SJSA1 (cell line): ENCODE data around the gene LSM8. TPM values are rescaled to one million over a fixed set of nuclear protein-coding genes. Genes with fewer than 3 reads are reported as not detected.
A peak's percentile ranks its signal among the peaks of the same experiment; 100 is the strongest.

ENCODE experiments used
- DNase-seq, 2 experiments: peaks; one replicate each; pipeline ENCODE4 v3.0.0-alpha.2; 2015 to 2020; ENCODE audit warnings: low spot score in 2 of 2, low read depth in 1 of 2
- H3K27ac ChIP-seq: fragments of 250-450 bp; sonication (Bioruptor Pico); 2 replicates; pipeline ENCODE4 v1.5.1; 2020; ENCODE audit warnings: mild to moderate bottlenecking, moderate library complexity
- H3K27me3 ChIP-seq: fragments of 250-450 bp; sonication (Bioruptor Pico); replicated peaks from 2 replicates; pipeline ENCODE4 v1.5.1; 2020; ENCODE audit warnings: mild to moderate bottlenecking, moderate library complexity
- H3K36me3 ChIP-seq: fragments of 250-450 bp; sonication (Bioruptor Pico); 2 replicates; pipeline ENCODE4 v1.5.1; 2020; ENCODE audit warnings: mild to moderate bottlenecking
- H3K4me1 ChIP-seq: fragments of 250-450 bp; sonication (Bioruptor Pico); replicated peaks from 2 replicates; pipeline ENCODE4 v1.6.1; 2021; ENCODE audit warnings: mild to moderate bottlenecking
- H3K4me3 ChIP-seq: fragments of 250-450 bp; sonication (Bioruptor Pico); 2 replicates; pipeline ENCODE4 v1.5.1; 2020; ENCODE audit warnings: mild to moderate bottlenecking
- H3K9me3 ChIP-seq: fragments of 250-450 bp; sonication (Bioruptor Pico); replicated peaks from 2 replicates; pipeline ENCODE4 v1.5.1; 2020; ENCODE audit warnings: mild to moderate bottlenecking
- total RNA-seq: library from RNA; depleted of rRNA; stranded (reverse); fragments of >200 nt; shearing (Covaris generic); gene quantifications from 2 replicates; pipeline ENCODE4 v1.2.3, GENCODE V29; 2014

The LSM8 gene
- total RNA-seq, 1 experiment from 2014 or later, result 144 TPM

DNA sequence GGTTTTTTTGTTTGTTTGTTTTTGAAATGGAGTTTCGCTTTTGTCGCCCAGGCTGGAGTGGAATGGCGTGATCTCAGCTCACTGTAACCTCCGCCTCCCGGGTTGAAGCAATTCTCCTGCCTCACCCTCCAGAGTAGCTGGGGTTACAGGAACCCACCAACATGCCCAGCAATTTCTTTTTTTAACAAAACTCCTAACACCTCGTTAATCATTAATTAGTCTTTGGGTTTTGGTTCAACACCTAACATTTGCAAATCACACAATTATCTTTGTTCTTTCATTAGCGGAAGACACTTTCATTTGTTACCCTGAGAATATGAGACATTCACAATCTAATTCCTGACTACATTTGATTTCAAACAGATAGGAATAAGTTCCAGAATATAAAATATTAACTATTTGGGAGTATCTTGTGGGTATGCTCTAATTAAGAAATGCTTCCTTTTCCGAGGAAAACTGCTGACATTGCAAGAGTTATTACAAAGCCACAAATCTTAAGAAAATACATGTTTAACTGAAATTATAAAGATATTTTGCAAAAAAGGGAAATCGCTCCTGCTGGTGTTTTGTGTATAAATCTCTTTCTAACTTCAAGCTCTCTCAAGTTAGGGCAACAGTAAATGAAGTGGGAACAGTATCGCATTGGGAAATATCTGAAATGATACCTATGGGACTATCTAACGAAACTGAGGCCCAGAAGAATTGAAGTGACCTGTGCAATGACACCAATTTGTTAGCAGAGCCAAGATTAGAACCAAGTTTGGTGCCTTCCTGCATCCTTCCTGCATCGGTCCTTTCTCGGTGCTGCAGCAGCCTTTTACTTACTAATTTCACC is 1.2 kb upstream of the LSM8 start:
- Histone ChIP-seq H3K36me3 (peaks cover 28% of the 10 kb centered on the region), H3K4me1 (peaks cover 4% of the 10 kb centered on the region; the same call in 1 of the 2 replicates), H3K27me3 (no peaks in the 10 kb centered on the region), H3K27ac (peak overlapping the region; percentile 90), H3K4me3 (peak overlapping the region; percentile 78), H3K9me3 (no peaks in the 10 kb centered on the region)
- DNase-seq, result no peak

DNA sequence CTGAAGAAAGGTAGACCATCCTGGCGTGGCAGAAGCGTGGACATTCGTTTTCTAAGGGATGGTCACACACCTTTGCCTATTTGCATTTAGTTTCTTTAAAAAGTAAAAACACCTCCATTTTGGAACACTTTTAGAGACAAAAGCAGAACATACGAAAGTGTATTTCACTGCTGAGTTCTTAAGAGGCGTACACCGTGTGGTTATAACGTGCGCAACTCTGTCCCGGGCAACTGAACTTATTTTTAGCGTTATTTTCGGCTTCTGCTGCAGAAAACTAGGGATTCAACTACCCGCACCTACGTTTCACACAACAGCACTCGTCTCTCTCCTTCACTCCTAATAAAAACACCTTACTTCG is 557 bp upstream of the LSM8 start:
- Histone ChIP-seq H3K9me3 (no peaks in the 10 kb centered on the region), H3K27me3 (no peaks in the 10 kb centered on the region)
- DNase-seq, result no peak

DNA sequence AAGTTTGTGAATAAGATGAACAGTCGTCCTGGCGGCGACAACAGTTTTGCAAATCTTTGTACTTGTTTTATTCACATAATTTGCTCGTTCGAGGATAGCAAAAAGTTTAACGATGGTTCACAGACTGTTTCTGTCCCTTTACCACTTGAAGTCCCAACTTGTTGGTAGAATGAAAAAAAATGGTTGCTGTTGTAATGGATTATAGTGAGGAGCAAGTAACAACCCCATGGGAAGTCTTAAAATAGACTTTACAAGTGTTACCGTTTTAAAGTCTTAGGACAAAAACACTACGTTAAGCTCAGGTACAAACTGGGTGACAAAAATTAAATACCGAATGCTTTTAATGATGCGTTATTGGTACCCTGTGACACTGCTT is 589 bp downstream of the LSM8 start:
- H3K9me3 ChIP-seq, result no peaks in the 10 kb centered on the region
- no peak for DNase-seq
- peak overlapping the region; percentile 78 for H3K4me3 ChIP-seq
- H3K27me3 ChIP-seq, result no peaks in the 10 kb centered on the region
- H3K4me1 ChIP-seq, result peaks cover 4% of the 10 kb centered on the region; the same call in 1 of the 2 replicates
- H3K27ac ChIP-seq, result peak overlapping the region; percentile 90
- peaks cover 46% of the 10 kb centered on the region for H3K36me3 ChIP-seq

More for the DNA sequence above, 557 bp upstream of the LSM8 start:
- Histone ChIP-seq H3K4me1 (peaks cover 4% of the 10 kb centered on the region; the same call in 1 of the 2 replicates), H3K36me3 (peaks cover 34% of the 10 kb centered on the region), H3K27ac (peak overlapping the region; percentile 90), H3K4me3 (peak overlapping the region; percentile 78)

DNA sequence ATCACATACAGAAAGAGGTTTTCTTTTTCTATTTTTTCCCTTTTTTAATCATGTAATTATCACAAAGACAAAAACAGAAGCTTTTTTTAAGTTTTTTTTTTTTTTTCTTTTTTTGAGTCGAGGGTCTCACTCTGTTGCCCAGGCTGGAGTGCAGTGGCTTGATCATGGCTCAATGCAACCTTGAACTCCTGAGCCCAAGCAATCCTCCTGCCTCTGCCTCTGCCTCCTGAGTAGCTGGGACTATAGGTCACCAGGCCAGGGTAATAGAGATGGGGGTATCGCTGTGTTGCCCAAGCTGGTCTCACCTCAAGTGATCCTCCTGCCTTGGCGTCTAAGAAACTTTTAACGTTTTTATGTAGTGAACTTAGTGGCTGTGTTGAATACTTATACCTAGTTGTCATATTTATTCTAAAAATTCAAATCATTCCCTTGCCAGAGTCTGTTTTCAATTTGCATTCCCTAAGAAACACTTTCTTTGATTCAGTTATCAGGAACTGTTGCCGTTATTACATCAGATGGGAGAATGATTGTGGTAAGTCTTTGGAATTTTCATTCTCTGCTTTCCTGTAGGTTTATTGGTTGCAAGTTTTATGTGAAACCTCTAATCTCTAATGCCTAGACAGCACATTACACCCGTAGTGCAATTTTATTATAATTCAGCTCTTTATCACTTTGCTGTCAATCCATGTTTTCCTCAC is 1.3 kb downstream of the LSM8 start:
- Histone ChIP-seq H3K4me1 (peaks cover 4% of the 10 kb centered on the region; the same call in 1 of the 2 replicates), H3K27me3 (no peaks in the 10 kb centered on the region), H3K4me3 (peak overlapping the region; percentile 78), H3K27ac (peak overlapping the region; percentile 90), H3K9me3 (no peaks in the 10 kb centered on the region), H3K36me3 (peaks cover 53% of the 10 kb centered on the region)
- DNase-seq, result peak in 1 of 2 experiments; percentile 56

DNA sequence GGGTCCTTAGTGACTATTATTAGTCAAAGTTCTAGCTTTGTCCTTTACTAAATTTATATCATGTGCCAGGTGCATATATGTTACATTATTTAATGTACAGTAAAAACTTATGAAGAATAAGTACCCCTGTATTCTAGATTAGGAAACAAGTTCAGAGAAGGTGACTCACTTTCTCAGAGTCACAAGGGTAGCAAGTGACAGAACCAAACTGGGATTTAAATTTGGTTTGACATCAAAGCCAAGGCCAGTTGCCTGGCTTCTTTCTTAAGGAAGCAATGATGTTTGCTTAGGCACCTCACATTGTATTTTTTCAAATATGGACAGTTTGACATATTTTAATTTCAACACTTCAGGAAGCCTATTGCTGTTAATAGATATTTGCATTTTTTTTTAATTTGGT is 2.5 kb downstream of the LSM8 start:
- Histone ChIP-seq H3K36me3 (peaks cover 60% of the 10 kb centered on the region), H3K27ac (no peak overlapping the region), H3K9me3 (no peaks in the 10 kb centered on the region), H3K4me3 (no peak overlapping the region), H3K27me3 (no peaks in the 10 kb centered on the region), H3K4me1 (peaks cover 4% of the 10 kb centered on the region; the same call in 1 of the 2 replicates)
- no peak for DNase-seq

DNA sequence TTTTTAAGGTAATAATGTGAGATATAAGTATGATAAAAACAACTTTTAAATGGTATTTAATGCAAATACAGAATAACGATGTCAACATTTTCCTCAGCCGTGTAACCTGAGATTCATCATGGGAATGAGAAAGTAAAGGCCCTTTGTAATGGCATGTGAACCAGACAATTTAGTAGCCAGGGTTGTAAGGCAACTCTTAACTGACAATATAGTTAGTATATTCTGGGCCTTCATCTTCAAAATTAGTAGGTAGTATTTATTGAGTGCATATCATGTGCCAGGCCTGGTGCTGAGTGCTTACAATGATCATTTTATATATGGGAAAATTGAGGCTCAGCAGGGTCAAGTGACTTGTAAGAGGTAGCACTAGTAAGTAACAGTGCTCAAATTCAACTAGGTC is 10.6 kb downstream of the LSM8 start:
- no peaks in the 10 kb centered on the region for H3K4me1 ChIP-seq
- no peaks in the 10 kb centered on the region for H3K9me3 ChIP-seq
- no peak overlapping the region for H3K27ac ChIP-seq

DNA sequence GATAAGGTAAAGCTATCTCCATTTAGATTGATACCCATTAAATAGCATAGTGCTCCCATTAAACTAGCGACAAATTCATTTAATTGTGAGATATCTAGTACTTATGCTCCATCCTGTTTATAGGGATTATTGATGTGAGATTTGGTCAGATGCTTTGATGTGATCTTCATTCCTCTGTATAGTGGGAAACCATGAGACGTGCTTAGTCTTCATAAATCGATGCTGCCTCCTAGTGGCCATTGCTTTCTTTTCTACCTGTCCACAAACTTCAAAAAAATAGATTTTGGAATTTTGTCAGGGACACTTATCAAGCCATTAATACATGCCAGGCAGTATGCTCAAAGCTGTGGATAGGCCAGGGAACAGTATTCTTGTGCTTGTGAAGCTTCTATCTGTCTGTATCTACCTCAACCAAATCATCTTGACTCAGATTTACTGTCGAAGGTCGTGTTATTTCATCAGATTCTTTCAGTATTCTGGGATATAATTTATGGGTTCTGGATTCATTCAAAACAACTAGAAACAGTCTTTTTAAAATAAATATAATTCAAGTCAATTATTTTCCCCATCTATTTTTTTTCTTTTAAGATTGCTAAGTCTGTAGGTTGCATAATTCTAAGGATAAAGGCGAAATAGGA is 12.0 kb downstream of the LSM8 start:
- Histone ChIP-seq H3K4me3 (no peak overlapping the region), H3K9me3 (no peaks in the 10 kb centered on the region), H3K36me3 (peaks cover 23% of the 10 kb centered on the region), H3K4me1 (no peaks in the 10 kb centered on the region), H3K27me3 (no peaks in the 10 kb centered on the region), H3K27ac (no peak overlapping the region)
- peak; percentile 37 to 64 for DNase-seq

More for the DNA sequence above, 10.6 kb downstream of the LSM8 start:
- no peak for DNase-seq
- Histone ChIP-seq H3K27me3 (no peaks in the 10 kb centered on the region), H3K4me3 (no peak overlapping the region), H3K36me3 (peaks cover 32% of the 10 kb centered on the region)

DNA sequence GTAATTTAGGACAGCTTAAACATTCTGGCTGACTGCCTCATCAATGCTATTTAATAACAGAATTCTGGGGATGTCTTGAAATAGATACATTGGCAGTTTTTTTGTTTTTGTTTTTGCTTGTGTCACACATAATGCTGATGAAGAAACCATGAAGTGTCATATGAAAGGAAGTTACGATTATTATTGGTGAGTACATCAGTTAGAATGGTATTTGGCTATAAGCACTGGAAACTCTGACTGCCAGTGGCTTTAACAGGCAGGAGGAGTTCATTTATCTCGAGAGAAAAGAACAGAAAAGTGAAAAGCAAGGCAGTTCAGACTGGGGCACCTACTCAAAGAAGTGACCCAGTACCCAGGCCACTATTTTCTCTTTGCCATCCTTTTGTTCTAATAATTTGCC is 18.1 kb downstream of the LSM8 start:
- Histone ChIP-seq H3K27me3 (no peaks in the 10 kb centered on the region), H3K36me3 (no peaks in the 10 kb centered on the region), H3K27ac (no peak overlapping the region), H3K4me1 (no peaks in the 10 kb centered on the region), H3K4me3 (no peak overlapping the region), H3K9me3 (no peaks in the 10 kb centered on the region)
- DNase-seq, result no peak

DNA sequence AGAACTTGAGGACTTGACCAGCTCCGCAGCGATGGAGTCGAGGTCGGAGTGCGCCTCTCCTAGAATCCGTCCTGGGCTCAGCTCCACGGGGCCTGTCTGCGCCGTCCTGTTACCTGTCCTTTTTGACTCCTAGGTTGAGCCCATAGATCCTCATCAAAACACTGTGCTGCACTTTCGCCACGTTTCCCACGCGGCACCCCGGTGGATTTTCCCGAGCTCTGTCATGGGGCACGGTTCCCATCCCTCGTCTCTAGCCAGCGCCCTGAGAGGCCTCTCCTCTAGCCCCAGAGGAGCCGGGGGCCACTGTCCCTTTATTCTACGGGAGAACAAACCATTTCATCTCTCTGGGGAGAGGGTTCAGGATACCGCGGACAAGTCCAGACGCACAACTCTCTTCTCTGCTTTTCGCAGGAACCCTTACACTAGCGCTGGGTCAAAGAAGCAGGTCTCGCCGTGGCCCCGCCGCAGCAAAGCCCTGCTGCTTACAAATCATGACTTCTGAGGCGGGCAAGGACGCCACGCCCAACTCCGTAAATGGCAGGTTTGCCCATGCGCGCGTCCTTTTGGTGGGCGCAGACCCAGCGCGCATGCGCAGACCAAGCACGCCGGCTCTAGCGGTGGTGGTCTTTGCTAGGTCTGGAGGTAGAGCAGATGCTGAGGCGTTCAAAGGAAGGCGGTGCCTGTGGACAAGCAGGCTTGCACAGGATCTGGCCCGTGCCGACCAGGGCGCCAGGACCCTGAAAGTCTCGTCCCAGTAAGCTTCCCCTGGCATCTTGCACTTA is 30.3 kb downstream of the LSM8 start:
- H3K27ac ChIP-seq, result no peak overlapping the region

DNA sequence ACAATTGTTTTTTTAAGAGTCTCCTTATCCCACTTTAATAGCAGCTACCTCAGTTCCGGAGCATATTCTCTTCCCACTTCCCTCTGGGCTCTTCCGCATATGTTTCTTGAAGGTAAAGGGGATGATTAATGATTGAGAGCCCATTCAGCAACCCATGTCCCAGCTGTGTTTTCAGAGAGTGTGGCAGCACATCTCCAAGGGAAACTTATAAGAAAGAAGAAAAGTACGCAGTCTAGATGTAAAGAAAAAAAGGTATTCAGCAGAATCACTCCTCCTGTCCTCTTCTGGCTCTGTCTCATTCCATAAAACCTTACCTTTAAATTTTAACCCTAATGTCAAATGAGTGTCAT is 30.8 kb downstream of the LSM8 start:
- no peak for DNase-seq
- H3K4me3 ChIP-seq, result peak overlapping the region; percentile 38
- no peaks in the 10 kb centered on the region for H3K36me3 ChIP-seq
- no peak overlapping the region for H3K27ac ChIP-seq
- H3K9me3 ChIP-seq, result no peaks in the 10 kb centered on the region
- peaks cover 3% of the 10 kb centered on the region; the same call in 1 of the 2 replicates for H3K4me1 ChIP-seq
- H3K27me3 ChIP-seq, result no peaks in the 10 kb centered on the region

More for the DNA sequence above, 30.3 kb downstream of the LSM8 start:
- Histone ChIP-seq H3K4me1 (peaks cover 3% of the 10 kb centered on the region; the same call in 1 of the 2 replicates), H3K9me3 (no peaks in the 10 kb centered on the region), H3K4me3 (peak overlapping the region; percentile 38), H3K27me3 (no peaks in the 10 kb centered on the region), H3K36me3 (no peaks in the 10 kb centered on the region)
- DNase-seq, result peak; percentile 49 to 65

DNA sequence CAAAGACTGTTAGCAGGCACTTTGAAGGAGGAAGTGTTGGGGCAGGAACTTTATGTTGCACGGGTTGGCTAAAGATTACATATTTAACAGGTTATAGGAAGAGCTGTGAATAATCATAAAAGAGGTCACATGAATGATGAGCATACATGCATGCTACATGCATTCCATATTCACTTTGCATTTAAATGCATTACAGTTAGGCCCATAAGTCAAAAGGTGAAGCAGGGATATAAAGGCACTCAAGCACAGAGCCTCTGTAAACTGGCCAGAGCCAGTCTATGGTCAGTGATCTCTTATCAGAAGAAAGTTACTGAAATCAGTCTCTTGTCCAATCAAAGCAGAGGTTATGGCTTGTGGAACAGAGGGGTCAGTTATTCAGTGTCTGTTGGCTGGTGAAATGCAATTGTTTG is 33.3 kb downstream of the LSM8 start:
- H3K9me3 ChIP-seq, result no peaks in the 10 kb centered on the region
- no peaks in the 10 kb centered on the region for H3K36me3 ChIP-seq
- H3K27ac ChIP-seq, result no peak overlapping the region
- H3K4me1 ChIP-seq, result peaks cover 3% of the 10 kb centered on the region; the same call in 1 of the 2 replicates
- DNase-seq, result no peak
- no peak overlapping the region for H3K4me3 ChIP-seq
- no peaks in the 10 kb centered on the region for H3K27me3 ChIP-seq

DNA sequence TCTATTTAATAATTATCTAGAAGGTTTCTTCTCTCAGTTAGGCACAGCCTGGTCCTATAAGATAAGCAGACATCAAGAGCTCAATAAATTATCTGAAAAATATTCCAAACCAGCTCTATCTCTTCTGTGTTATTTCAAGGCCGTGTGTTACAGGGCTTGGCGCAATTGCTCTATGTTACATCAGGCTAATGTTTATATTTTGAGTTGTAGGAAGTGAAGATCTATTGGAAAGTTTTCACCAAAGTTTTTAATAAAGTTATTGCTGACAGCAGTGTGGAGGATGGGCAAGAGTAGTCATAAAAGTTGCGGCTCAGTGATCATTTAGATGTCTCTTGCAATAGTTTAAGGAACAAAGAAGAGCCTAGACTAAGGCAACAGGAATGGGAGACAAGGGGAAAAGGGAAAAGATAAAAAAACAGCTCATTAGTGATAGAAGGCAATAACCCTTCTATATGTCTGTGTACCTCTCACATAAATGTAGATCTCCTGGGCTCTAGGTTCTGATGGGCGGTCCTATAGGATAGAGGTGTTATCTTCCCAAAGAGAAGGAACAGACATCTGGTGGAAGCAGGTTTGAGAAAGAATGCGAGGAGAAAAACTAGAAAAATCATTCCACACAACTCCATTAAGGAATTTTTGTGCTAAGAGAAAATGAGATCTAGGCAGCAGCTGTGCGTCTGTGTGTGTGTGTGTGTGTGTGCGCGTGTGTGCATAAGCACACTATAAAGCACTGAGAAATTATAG is 34.6 kb downstream of the LSM8 start:
- H3K36me3 ChIP-seq, result no peaks in the 10 kb centered on the region
- peaks cover 3% of the 10 kb centered on the region; the same call in 1 of the 2 replicates for H3K4me1 ChIP-seq
- no peak for DNase-seq
- no peaks in the 10 kb centered on the region for H3K27me3 ChIP-seq
- H3K27ac ChIP-seq, result no peak overlapping the region
- no peak overlapping the region for H3K4me3 ChIP-seq
- H3K9me3 ChIP-seq, result no peaks in the 10 kb centered on the region

DNA sequence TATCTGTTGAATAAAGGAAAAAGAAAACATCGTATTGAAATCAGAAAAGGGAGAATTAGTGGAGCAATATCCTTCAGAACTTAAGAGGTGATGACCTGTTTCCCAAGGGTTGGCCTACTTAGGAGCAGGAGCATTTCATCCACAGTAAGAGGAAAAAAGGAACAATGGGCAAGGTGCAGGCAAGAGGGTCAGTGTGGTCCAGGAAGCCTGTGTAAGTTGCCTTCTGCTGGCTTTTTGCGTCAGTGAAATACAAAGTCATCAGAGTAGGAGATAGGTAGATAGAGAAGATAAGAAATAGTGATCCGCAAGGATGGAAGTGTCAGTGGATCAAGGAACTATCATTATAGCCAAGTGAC is 35.2 kb downstream of the LSM8 start:
- no peaks in the 10 kb centered on the region for H3K9me3 ChIP-seq
- H3K27ac ChIP-seq, result no peak overlapping the region
- H3K27me3 ChIP-seq, result no peaks in the 10 kb centered on the region
- peaks cover under 1% of the 10 kb centered on the region; the same call in 1 of the 2 replicates for H3K4me1 ChIP-seq
- H3K4me3 ChIP-seq, result no peak overlapping the region
- H3K36me3 ChIP-seq, result no peaks in the 10 kb centered on the region
- DNase-seq, result no peak
